Testis (tissue), 3 donors: Measurements from ENCODE around the gene CASTOR1. TPM values are rescaled to one million over a fixed set of nuclear protein-coding genes. Genes with fewer than 3 reads are reported as not detected.

Experiments used
- DNase-seq: peaks from one replicate; pipeline ENCODE4 v3.0.0-alpha.2; 2019
- H3K27ac ChIP-seq, 2 donors: fragments of 200-600 bp; sonication (generic); one replicate each; pipeline ENCODE4 v1.5.1; 2019
- H3K27me3 ChIP-seq: fragments of 200-600 bp; sonication (generic); one replicate; pipeline ENCODE4 v1.5.1; 2019
- H3K36me3 ChIP-seq: fragments of 200-600 bp; sonication (generic); one replicate; pipeline ENCODE4 v1.5.1; 2017; ENCODE audit warnings: low read depth; ENCODE audit errors: missing control alignments
- H3K4me1 ChIP-seq: fragments of 200-600 bp; sonication (generic); one replicate; pipeline ENCODE4 v1.5.1; 2019
- H3K4me3 ChIP-seq, 2 donors: fragments of 200-600 bp; sonication (generic); one replicate each; pipeline ENCODE4 v1.5.1; 2017 to 2019
- H3K9me3 ChIP-seq: fragments of 200-600 bp; sonication (generic); one replicate; pipeline ENCODE4 v1.5.1; 2017
- CTCF ChIP-seq, 3 experiments: fragments of 450-650 bp in 2 of 3; fragments of 200-600 bp in 1 of 3; sonication (generic) in 1 of 3; IDR thresholded peaks; one replicate each; pipeline ENCODE4 v1.5.1; 2016 to 2019; ENCODE audit warnings: antibody characterized with exemption in 3 of 3, mild to moderate bottlenecking in 2 of 3, moderate library complexity in 1 of 3
- POLR2A ChIP-seq: fragments of 450-650 bp; IDR thresholded peaks from one replicate; pipeline ENCODE4 v1.6.1; 2017; ENCODE audit warnings: antibody characterized with exemption, mild to moderate bottlenecking, moderate library complexity
- WGBS, 2 donors: methylation state at CpG; one replicate each; pipeline ENCODE4 v1.1.5; 2018; 5-methylcytosine and 5-hydroxymethylcytosine counted together
- intact Hi-C: fragments of 100-400 bp; cut with DNase I; formaldehyde crosslinking; loops from one replicate; pipeline ENCODE4 v1.15.1; 2023; ENCODE audit warnings: low total_unique reads
- polyA plus RNA-seq: library from polyadenylated mRNA; stranded (reverse); fragments of 350-450 nt; fragmentation: Illumina TruSeq; extraction: RNeasy Lipid Tissue Mini Kit (QIAGEN cat#74804); gene quantifications from one replicate; pipeline ENCODE4 v1.2.3, GENCODE V29; 2014; ENCODE audit warnings: low read depth, low replicate concordance; ENCODE audit not compliant: insufficient read depth
- total RNA-seq, 2 donors: library from RNA; depleted of rRNA; stranded (reverse); fragments of >200 nt; gene quantifications; one replicate each; pipeline ENCODE4 v1.2.3, GENCODE V29; 2016

CASTOR1 gene
- total and polyA plus RNA-seq, 3 donors from 2014 or later, result 32.8 to 71.4 (median 36.7) TPM

DNA sequence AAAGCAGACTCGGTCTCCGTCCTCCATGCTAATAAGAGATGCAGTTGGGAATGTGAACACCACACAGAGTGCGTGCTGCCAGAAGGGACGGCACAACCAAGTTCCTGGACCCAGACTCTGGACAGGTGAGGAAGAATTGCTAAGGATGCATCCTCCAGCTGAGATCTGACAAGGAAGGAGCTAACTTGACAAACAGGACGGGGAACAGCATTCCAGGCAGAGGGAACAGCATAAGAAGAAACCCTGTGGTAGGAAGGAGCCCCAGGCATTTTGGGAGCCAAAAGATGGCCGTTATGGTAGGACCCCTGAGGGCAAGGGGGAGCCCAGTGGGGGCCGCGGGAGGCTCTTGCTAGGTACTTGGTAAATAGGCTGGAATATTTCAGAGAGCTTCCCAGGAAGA lies 28.6 kb downstream of the CASTOR1 start:
- H3K9me3 ChIP-seq, result no peaks in the 10 kb centered on the region
- intact Hi-C loops, result loop anchor here (5.0 to 10.0 kb wide), 2 partner anchors 127 to 556 kb away; partner anchors contain the start of gene RNF215
- DNase-seq, result no peak
- H3K36me3 ChIP-seq, result no peaks in the 10 kb centered on the region
- 85 to 93% methylated on average over 8 of the region's 8 CpGs for WGBS, 2 donors
- no peak overlapping the region for H3K4me3 ChIP-seq
- no peaks in the 10 kb centered on the region for H3K27me3 ChIP-seq
- H3K4me1 ChIP-seq, result peaks cover 12% of the 10 kb centered on the region
- no peak overlapping the region for H3K27ac ChIP-seq
- TF ChIP-seq CTCF (IDR thresholded peaks at IDR 0.05) (no peak), POLR2A (no peak)

GRCh38 chr22:30260276-30260675 lies 29.0 kb downstream of the CASTOR1 start:
- no peak overlapping the region for H3K27ac ChIP-seq
- no peak for DNase-seq
- TF ChIP-seq CTCF (IDR thresholded peaks at IDR 0.05) (no peak), POLR2A (no peak)
- peaks cover 12% of the 10 kb centered on the region for H3K4me1 ChIP-seq
- no peaks in the 10 kb centered on the region for H3K9me3 ChIP-seq
- WGBS, 2 donors, result 98 to 100% methylated on average over 4 to 11 of the region's 11 CpGs
- H3K27me3 ChIP-seq, result no peaks in the 10 kb centered on the region
- intact Hi-C loops, result loop anchor here (5.0 to 10.0 kb wide), 2 partner anchors 127 to 555 kb away; partner anchors contain the start of gene RNF215
- H3K36me3 ChIP-seq, result no peaks in the 10 kb centered on the region
- no peak overlapping the region for H3K4me3 ChIP-seq

- no peaks in the 10 kb centered on the region for H3K27me3 ChIP-seq
- no peaks in the 10 kb centered on the region for H3K9me3 ChIP-seq
- H3K4me3 ChIP-seq, result no peak overlapping the region
- no peaks in the 10 kb centered on the region for H3K36me3 ChIP-seq
- WGBS, 2 donors, result 64 to 71% methylated on average over 6 of the region's 6 CpGs
- intact Hi-C loops, result no loop called here
- DNase-seq, result no peak
- H3K4me1 ChIP-seq, result peaks cover 14% of the 10 kb centered on the region
- TF ChIP-seq CTCF (IDR thresholded peaks at IDR 0.05) (no peak), POLR2A (no peak)
- H3K27ac ChIP-seq, result no peak overlapping the region
Measured at GRCh38 chr22:30254314-30254713, 35.0 kb downstream of the CASTOR1 start.

GRCh38 chr22:30253205-30253852 lies 36.0 kb downstream of the CASTOR1 start:
- H3K9me3 ChIP-seq, result no peaks in the 10 kb centered on the region
- H3K4me3 ChIP-seq, result no peak overlapping the region
- H3K36me3 ChIP-seq, result no peaks in the 10 kb centered on the region
- intact Hi-C loops, result no loop called here
- peaks cover 14% of the 10 kb centered on the region for H3K4me1 ChIP-seq
- H3K27ac ChIP-seq, result no peak overlapping the region
- peak; percentile 53 for DNase-seq
- 67 to 73% methylated on average over 14 to 21 of the region's 22 CpGs for WGBS, 2 donors
- no peak for TF ChIP-seq POLR2A
- no peak for TF ChIP-seq CTCF (IDR thresholded peaks at IDR 0.05)
- H3K27me3 ChIP-seq, result no peaks in the 10 kb centered on the region
